Right lobe of liver (tissue), 4 donors: ENCODE results near the gene DOLPP1.

Experiments used
- CTCF ChIP-seq, 4 donors: fragments of 200-600 bp in 3 of 4; fragments of 450-650 bp in 1 of 4; IDR thresholded peaks; one replicate each; pipeline versions ENCODE4 v1.5.1 to v1.8.0; 2016 to 2022; ENCODE audit warnings: antibody characterized with exemption in 4 of 4, mild to moderate bottlenecking in 2 of 4
- POLR2A ChIP-seq: fragments of 450-650 bp; IDR thresholded peaks from one replicate; pipeline ENCODE4 v1.6.1; 2017; ENCODE audit warnings: antibody characterized with exemption, mild to moderate bottlenecking
- donor health status: DM: no; HTN: no; CAD: no.
- donor health status: DM: no; HTN: no; CAD: no.
- donor health status: DM: no; HTN: yes; CAD: no.

GRCh38 chr9:129108805-129109536, 28.1 kb downstream of the DOLPP1 start:
- TF ChIP-seq POLR2A (no peak), CTCF (IDR thresholded peaks at IDR 0.05) (no peak)
